SK-N-SH (cell line): ENCODE data around the gene KIF18A.

Experiments used
- CTCF ChIP-seq: fragments of 200-600 bp; sonication (generic); IDR thresholded peaks from 2 replicates; pipeline ENCODE4 v1.6.1; 2017; ENCODE audit warnings: antibody characterized with exemption, mild to moderate bottlenecking, moderate library complexity
- EP300 ChIP-seq, 2 experiments: IDR thresholded peaks; 2 replicates each; pipeline versions ENCODE4 v1.4.0 to v1.6.1; 2012; ENCODE audit warnings: borderline replicate concordance in 1 of 2, low read depth in 1 of 2, low read length in 1 of 2
- EZH2phosphoT487 ChIP-seq: fragments of 200-600 bp; sonication (generic); IDR thresholded peaks from 2 replicates; pipeline ENCODE4 v1.6.1; 2017; ENCODE audit warnings: low read depth, mixed run types, mild to moderate bottlenecking, antibody characterized with exemption, moderate library complexity, borderline replicate concordance
- FOXJ3 ChIP-seq: sonication (generic); formaldehyde crosslinking; IDR thresholded peaks from 2 replicates; pipeline ENCODE4 v1.5.1; 2020; ENCODE audit warnings: mild to moderate bottlenecking, missing genetic modification reagents
- FOXM1 ChIP-seq: IDR thresholded peaks from 2 replicates; pipeline ENCODE4 v1.4.0; 2012; ENCODE audit warnings: low read depth, mild to moderate bottlenecking
- IRF3 ChIP-seq: fragments of 150-350 bp; IDR thresholded peaks from 2 replicates; pipeline ENCODE4 v1.6.1; 2016; ENCODE audit warnings: mild to moderate bottlenecking, low read depth, low read length
- MAX ChIP-seq: IDR thresholded peaks from 2 replicates; pipeline ENCODE4 v1.4.0; 2012; ENCODE audit warnings: low read depth
- RFX5 ChIP-seq: IDR thresholded peaks from 2 replicates; pipeline ENCODE4 v1.6.1; 2012; ENCODE audit warnings: mild to moderate bottlenecking, improper control_type of control experiment, low read length
- SMC3 ChIP-seq: IDR thresholded peaks from 2 replicates; pipeline ENCODE4 v1.6.1; 2012; ENCODE audit warnings: low read depth, low read length, improper control_type of control experiment
- USF2 ChIP-seq: fragments of 150-350 bp; IDR thresholded peaks from 2 replicates; pipeline ENCODE4 v1.6.1; 2017; ENCODE audit warnings: antibody characterized with exemption, low read length, low read depth, borderline replicate concordance
- ZBTB33 ChIP-seq: IDR thresholded peaks from 2 replicates; pipeline ENCODE4 v1.4.0; 2012; ENCODE audit warnings: low read depth, borderline replicate concordance
- TF ChIP-seq, protein P1 (sequence below): IDR thresholded peaks from 2 replicates; pipeline ENCODE4 v1.6.1; 2012; ENCODE audit warnings: mild to moderate bottlenecking, low read depth, low read length, moderate library complexity

GRCh38 chr11:27972522-27973170 lies 135.3 kb downstream of the KIF18A start:
- TF ChIP-seq CTCF (no peak), SMC3 (no peak), USF2 (no peak), RFX5 (no peak), EZH2phosphoT487 (no peak), IRF3 (no peak), ZBTB33 (no peak), EP300 (IDR thresholded peaks at IDR 0.05; ENCODE audit: borderline replicate concordance in 1 of 2, low read depth in 1 of 2, low read length in 1 of 2) (no peak), MAX (no peak), FOXJ3 (CRISPR knock-in tag) (no peak), FOXM1 (no peak)
- TF ChIP-seq, protein P1, sequence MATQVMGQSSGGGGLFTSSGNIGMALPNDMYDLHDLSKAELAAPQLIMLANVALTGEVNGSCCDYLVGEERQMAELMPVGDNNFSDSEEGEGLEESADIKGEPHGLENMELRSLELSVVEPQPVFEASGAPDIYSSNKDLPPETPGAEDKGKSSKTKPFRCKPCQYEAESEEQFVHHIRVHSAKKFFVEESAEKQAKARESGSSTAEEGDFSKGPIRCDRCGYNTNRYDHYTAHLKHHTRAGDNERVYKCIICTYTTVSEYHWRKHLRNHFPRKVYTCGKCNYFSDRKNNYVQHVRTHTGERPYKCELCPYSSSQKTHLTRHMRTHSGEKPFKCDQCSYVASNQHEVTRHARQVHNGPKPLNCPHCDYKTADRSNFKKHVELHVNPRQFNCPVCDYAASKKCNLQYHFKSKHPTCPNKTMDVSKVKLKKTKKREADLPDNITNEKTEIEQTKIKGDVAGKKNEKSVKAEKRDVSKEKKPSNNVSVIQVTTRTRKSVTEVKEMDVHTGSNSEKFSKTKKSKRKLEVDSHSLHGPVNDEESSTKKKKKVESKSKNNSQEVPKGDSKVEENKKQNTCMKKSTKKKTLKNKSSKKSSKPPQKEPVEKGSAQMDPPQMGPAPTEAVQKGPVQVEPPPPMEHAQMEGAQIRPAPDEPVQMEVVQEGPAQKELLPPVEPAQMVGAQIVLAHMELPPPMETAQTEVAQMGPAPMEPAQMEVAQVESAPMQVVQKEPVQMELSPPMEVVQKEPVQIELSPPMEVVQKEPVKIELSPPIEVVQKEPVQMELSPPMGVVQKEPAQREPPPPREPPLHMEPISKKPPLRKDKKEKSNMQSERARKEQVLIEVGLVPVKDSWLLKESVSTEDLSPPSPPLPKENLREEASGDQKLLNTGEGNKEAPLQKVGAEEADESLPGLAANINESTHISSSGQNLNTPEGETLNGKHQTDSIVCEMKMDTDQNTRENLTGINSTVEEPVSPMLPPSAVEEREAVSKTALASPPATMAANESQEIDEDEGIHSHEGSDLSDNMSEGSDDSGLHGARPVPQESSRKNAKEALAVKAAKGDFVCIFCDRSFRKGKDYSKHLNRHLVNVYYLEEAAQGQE, result no peak
